Epithelial cell of proximal tubule (primary cell): ENCODE results near the gene LRP1-AS. TPM values are rescaled to one million over a fixed set of nuclear protein-coding genes. Genes with fewer than 3 reads are reported as not detected.

Experiments
- DNase-seq: peaks from one replicate; pipeline ENCODE4 v3.0.0-alpha.2; 2011; ENCODE audit warnings: low read depth
- H3K4me3 ChIP-seq: 2 replicates; pipeline ENCODE4 v1.5.1; 2011; ENCODE audit warnings: low read depth, mild to moderate bottlenecking, low read length
- CTCF ChIP-seq: conservative IDR thresholded peaks from 2 replicates; pipeline ENCODE4 v1.5.1; 2012; ENCODE audit warnings: low read depth, mild to moderate bottlenecking, low read length
- total RNA-seq: library from RNA; depleted of rRNA; stranded (reverse); fragments of >200 nt; gene quantifications from 2 replicates; pipeline ENCODE4 v1.2.3, GENCODE V29; 2015

LRP1-AS gene
- total RNA-seq = not detected in 2 replicates

GRCh38 chr12:57146961-57147944 lies at the start of gene LRP1-AS:
LRP1-AS (minus strand) TSS chr12:57147619.
- H3K4me3 ChIP-seq = no peak within 1 kb of the TSS
- no peak for TF ChIP-seq CTCF
- no peak for DNase-seq

GRCh38 chr12:57196956-57197355 lies 49.5 kb upstream of the LRP1-AS start:
- DNase-seq = no peak
- TF ChIP-seq CTCF = no peak
- H3K4me3 ChIP-seq = no peak overlapping the region

GRCh38 chr12:57196439-57196838 lies 49.0 kb upstream of the LRP1-AS start:
- DNase-seq = no peak
- no peak overlapping the region for H3K4me3 ChIP-seq
- TF ChIP-seq CTCF = no peak

GRCh38 chr12:57195611-57196371 lies 48.4 kb upstream of the LRP1-AS start:
- no peak for DNase-seq
- TF ChIP-seq CTCF = no peak
- H3K4me3 ChIP-seq = no peak overlapping the region

- no peak for TF ChIP-seq CTCF
- H3K4me3 ChIP-seq = no peak overlapping the region
- no peak for DNase-seq
These were observed 47.8 kb upstream of the LRP1-AS start for GRCh38 chr12:57195186-57195585.

- DNase-seq = no peak
- TF ChIP-seq CTCF = no peak
- H3K4me3 ChIP-seq = no peak overlapping the region
These were observed 46.8 kb upstream of the LRP1-AS start for GRCh38 chr12:57194253-57194652.
